Hematopoietic multipotent progenitor cell (in vitro differentiated cells): Measurements from ENCODE around the gene RPL13A. TPM values are rescaled to one million over a fixed set of nuclear protein-coding genes. Genes with fewer than 3 reads are reported as not detected.
"Not testable (repeated sequence)": the region's sequence is repeated elsewhere in the genome, so short reads cannot be mapped to it uniquely, and the experiment has no call there.

Experiments used
- DNase-seq, 3 donors: peaks; one replicate each; pipeline ENCODE4 v3.0.0-alpha.2; 2011 to 2015; ENCODE audit warnings: low read depth in 2 of 3, low spot score in 2 of 3
- total RNA-seq: library from RNA; depleted of rRNA; stranded (reverse); fragments of >200 nt; gene quantifications from one replicate; pipeline ENCODE4 v1.2.3, GENCODE V29; 2012

The RPL13A gene
- total RNA-seq: 5,678 TPM

DNA sequence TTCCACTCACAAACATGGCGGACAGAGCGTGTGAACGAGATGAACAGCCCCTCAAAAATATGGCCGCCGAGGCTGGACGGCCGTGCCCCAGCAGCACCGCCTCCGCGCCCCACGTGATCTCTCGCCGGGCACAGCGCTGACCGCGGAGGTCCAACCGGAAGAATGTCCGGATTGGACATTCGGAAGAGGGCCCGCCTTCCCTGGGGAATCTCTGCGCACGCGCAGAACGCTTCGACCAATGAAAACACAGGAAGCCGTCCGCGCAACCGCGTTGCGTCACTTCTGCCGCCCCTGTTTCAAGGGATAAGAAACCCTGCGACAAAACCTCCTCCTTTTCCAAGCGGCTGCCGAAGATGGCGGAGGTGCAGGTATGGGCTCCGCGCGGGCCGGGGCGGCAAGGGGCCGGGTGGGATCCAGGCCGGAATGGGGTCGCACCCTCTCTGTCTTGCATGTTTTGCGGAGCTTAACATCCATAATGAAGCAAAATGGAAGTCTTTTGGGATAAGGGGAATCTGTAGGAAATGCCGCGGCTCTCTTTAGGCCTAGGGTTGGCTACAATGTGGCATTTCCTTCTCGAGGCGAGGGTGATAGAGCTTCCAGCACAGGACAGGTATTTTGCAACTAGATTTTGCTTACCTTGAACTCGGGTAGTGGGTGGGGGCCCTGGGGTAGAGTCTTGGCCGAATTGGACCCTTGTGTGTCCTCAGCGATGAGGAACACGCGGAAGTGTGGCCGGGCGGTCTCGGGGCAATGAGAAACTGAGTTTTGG lies at the start of gene RPL13A:
RPL13A (plus strand) TSS at position 332 of the 769 bp plus-strand sequence; CDS start at position 354, 22 bp downstream.
- DNase-seq: peak; percentile 100

GRCh38 chr19:49438261-49438660 lies 49.1 kb upstream of the RPL13A start:
- DNase-seq: no peak

GRCh38 chr19:49439836-49440235 lies 47.6 kb upstream of the RPL13A start:
- DNase-seq: no peak

GRCh38 chr19:49440439-49441209 lies 46.8 kb upstream of the RPL13A start:
- no peak for DNase-seq

DNA sequence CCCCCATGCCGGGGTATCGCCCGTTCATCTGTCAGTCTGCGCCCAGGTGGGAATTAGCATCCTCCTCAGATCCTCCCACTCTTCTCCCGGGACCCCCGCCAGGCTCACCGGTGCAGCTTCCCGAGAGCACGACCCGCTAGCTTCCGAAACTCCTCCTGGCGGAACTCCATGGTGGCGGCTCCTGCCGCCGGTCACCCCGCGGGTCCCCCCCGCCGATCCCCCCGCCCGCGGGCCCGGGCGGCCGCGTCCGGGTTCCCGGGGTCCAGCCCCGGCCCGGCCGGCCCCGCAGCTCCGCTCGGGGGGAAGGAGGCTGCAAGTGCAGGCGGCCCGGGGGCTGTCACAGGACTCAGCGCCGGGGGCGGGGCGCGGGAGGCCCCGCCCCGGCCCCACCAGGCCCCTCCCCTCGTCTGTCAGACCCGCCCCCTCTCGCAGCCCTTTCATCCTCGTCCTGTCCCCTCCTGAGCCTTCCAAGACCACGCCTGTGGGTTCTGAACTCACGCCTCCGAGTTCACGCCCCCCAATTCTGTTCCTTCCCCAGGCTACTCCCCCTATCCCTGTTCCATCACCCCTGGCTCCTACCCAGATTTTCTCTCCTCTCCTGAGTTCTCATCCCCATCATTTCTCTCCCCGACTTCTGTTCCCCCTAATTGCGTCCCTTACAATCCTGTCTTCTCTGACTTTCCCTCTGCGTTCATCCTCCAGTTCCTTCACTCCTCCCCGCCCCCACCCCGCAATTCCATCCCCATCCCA lies 46.0 kb upstream of the RPL13A start, which contains the start of gene SLC17A7:
SLC17A7 (minus strand) TSS at position 318 of the 750 bp plus-strand sequence; CDS start at position 170, 148 bp downstream.
- DNase-seq: peak in 2 of 3 donors; percentile 47 to 53

GRCh38 chr19:49441960-49442350 lies 45.5 kb upstream of the RPL13A start:
- no peak for DNase-seq

- no peak for DNase-seq
Observed at GRCh38 chr19:49442354-49442753, 45.1 kb upstream of the RPL13A start.

DNA sequence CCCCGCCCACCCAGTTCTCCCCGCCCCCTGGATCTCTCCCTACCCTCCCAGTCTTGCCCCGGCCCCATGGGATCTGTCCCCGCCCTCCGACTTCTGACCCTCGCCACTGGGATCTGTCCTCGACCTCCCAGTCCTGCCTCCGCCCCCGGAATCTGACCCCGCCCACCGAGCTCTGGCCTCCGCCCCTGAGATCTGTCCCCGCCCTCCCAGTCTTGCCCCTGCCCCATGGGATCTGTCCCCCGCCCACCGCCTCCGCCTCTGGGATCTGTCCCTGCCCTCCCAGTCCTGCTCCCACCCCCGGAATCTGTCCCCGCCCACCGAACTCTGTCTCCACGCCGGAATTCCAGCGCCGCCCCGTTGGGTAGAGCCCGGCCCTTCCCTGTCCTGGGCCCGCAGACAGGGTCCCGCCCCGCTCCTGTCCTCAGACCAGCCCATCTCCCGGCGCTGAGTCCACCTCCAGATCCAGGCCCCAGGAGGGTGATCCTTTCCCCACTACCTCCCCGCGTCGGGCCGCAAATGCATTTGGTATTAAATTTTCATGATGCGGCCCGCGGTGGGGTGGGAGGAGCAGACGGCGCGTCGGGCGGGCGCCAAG lies 44.5 kb upstream of the RPL13A start:
- no peak for DNase-seq

GRCh38 chr19:49443366-49444099 lies 43.9 kb upstream of the RPL13A start:
- DNase-seq: peak; percentile 91 to 96 (median 95)

DNA sequence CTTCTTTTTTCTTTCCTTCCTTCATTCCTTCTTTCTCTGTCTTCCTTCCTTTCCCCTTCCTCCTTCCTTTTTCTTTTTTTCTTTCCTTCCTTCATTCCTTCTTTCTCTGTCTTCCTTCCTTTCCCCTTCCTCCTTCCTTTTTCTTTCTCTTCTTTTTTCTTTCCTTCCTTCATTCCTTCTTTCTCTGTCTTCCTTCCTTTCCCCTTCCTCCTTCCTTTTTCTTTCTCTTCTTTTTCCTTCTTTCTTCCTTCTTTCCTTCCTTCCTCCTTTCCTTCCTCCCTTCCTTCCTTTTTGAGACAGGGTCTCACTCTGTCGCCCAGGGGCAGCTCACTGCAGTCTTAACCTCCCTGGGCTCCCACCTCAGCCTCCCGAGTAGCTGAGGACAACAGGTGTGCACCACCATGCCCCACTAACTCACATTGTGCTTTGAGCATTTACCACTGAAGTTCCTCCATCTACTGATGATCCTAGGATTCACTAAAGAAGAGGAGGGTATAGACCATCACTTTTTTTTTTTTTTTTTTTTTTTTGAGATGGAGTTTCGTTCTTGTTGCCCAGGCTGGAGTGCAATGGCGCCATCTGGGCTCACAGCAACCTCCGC lies 43.2 kb upstream of the RPL13A start:
- not testable (repeated sequence) for DNase-seq

DNA sequence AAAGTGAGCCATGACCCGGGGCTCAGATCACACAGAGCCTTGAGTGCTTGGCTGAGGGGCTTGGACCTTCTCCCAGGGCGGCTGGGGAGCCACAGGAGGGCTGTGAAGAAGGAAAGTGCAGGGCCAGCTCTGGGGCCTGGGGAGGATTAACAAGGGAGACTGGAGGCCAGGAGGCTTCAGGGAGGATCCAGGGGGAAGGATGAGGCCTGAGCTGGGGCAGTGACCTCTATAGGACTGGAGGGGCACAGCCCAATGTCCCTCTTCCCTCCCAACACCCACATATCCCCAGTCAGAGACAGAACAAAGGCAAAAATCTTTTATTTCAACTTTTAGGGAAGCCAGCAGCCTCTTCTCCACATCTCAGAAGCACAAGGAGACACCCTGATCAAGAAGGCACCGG lies 41.4 kb upstream of the RPL13A start:
- DNase-seq: no peak

DNA sequence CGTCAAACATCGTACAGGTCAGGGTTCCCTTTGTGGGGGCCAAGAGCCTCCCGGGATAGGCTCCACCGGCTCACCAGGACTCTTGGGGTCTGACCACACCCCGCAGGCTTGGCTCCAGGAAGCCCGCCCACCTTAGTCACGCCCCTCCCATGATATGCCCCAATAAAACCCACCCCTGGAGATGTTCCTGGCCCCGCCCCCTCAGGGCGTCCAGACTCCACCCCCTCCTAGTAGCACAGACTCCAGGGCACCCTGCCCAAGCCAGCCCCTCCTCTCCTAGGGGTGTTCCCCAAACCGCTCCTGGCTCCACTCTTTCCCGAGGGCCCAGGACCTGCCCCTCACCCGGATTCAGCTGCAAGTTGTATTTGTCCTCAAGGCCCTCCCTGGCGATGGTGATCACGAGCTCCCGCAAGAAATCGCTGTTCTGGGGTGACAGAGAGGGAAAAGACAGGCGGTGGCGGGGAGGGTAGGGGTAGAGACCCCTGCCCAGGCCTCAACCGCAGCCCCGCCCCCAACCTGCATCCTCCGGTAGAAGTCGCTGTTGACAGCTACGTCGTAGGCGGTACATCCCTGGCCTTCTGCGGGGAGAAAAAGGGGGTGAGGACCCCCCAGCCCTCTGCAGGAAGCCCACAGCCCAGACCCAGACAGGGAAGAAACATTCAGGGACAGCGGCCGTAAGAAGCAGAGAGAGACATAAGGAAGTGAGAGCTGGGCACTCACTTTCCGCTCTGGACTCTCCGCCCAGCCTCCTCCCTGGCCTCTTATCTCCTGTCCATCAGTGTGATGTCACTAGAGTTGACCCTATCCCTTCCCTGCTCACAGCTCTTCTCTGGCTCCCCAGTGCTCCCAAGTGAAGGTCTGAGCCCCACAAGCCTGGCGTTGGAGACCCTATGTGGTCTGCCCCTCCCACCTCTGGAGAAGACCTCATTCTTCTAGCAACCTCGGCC lies 39.6 kb upstream of the RPL13A start:
- no peak for DNase-seq

DNA sequence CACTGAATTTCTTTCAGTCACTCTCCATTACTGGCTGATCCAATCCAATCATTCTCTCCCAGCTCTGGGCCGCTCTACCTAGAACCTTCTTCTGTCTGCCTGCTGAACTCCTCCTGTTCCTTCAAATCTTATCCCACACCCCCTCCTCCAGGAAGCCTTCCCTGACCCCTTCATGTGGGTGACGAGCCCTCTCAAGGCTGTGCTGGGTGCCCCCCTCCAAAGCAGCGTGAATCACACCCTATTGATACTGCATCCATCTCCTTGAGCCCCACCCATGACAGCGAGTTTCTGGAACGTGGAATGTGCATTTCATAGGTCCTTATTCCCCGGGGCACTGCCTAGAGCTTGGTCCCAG lies 39.0 kb upstream of the RPL13A start:
- no peak for DNase-seq

DNA sequence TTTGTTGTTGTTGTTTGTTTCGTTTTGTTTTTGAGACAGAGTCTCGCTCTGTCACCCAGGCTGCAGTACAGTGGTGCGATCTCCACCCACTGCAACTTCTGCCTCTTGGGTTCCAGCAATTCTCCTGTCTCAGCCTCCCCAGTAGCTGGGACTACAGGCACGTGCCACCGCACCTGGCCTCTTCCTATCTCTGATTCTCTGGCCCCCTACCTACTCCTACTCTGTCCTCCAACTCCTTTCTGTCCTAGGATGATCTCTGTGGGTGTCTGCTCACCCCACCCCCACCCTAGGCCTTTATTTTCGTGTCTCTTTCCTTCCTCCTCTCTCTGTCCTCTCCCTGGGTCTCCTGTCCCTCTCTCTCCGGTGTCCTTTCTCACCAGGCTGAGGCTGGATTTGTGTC lies 37.0 kb upstream of the RPL13A start:
- DNase-seq: no peak

- DNase-seq: peak; percentile 77 to 99 (median 98)
Observed at GRCh38 chr19:49451430-49452181, 35.8 kb upstream of the RPL13A start, which contains the start of gene PIH1D1. Gene PIH1D1, minus strand, starts transcription at chr19:49451814. Its CDS starts 240 bp downstream, at chr19:49451574.

GRCh38 chr19:49453013-49453756 lies 34.2 kb upstream of the RPL13A start, which contains the start of gene ALDH16A1:
Gene ALDH16A1, plus strand, starts transcription at chr19:49453225. Its CDS starts 107 bp downstream, at chr19:49453332.
- peak; percentile 97 to 98 (median 98) for DNase-seq

DNA sequence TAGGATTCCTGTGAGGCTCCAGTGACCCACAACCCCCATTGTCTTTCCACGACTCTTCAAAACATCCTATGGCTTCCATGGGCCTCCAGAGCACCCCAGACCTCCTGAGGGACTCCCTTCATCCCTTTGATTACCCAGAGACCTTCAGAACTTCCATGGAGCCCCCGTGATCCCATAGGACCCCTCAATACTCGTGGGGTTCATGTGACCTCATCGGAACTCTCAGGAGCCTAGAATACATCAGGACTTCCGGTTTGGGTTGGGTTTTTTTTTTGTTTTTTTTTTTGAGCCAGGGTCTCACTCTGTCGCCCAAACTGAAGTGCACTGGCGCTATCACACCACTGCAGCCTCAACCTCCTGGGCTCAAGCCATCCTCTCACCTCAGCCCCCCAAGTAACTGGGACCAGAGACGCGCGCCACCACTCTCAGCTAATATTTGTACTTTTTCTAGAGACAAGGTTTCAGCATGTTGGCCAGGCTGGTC lies 33.6 kb upstream of the RPL13A start:
- DNase-seq: peak in 1 of 3 donors; percentile 55
